Measurements from ENCODE around the gene AIP. TPM values are rescaled to one million over a fixed set of nuclear protein-coding genes. Genes with fewer than 3 reads are reported as not detected.

The AIP gene
- total and polyA plus RNA-seq, 9 of the 15 experiments (the other 6 are each of a cell fraction or from before 2014, with no cell fraction given), result 5.2 to 92.5 (median 52.7) TPM

DNA sequence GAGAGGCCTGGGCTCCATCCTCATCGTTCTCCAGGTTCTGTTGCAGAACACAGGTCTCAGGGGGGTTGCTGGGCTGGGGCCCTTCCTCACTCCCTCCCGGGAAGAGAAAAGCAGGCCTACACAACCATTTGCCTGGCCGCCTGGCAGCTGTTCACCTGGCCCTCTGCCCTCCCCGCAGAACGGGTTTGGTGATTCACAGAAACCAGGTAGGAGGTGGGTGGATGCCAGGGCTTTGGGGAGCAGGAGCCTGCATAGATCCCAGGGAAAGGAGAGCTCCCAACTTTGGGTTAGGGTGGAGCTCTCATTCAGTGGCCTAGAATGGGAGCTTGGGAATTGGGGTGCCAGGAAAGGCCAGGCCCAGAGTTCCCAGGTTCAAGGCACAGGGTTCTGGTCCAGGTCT is 14.8 kb upstream of the AIP start:
- peaks cover 12% of the 10 kb centered on the region for H3K79me2 ChIP-seq (ENCODE audit: control insufficient read depth, insufficient read depth, low read length)
- no peaks in the 10 kb centered on the region for H3K9me3 ChIP-seq (replicated peaks; ENCODE audit: control insufficient read depth, insufficient read depth, low read depth, low read length)
- H4K20me1 ChIP-seq (replicated peaks; ENCODE audit: control insufficient read depth, insufficient read depth, low read length), result no peaks in the 10 kb centered on the region
- no peak overlapping the region; the same call in 2 of the 3 replicates for H3K27ac ChIP-seq (ENCODE audit: extremely low read depth, low read depth, low read length)
- no peak for DNase-seq (ENCODE audit: extremely low read depth in 1 of 4, low spot score in 3 of 4)
- TF ChIP-seq, protein P1, sequence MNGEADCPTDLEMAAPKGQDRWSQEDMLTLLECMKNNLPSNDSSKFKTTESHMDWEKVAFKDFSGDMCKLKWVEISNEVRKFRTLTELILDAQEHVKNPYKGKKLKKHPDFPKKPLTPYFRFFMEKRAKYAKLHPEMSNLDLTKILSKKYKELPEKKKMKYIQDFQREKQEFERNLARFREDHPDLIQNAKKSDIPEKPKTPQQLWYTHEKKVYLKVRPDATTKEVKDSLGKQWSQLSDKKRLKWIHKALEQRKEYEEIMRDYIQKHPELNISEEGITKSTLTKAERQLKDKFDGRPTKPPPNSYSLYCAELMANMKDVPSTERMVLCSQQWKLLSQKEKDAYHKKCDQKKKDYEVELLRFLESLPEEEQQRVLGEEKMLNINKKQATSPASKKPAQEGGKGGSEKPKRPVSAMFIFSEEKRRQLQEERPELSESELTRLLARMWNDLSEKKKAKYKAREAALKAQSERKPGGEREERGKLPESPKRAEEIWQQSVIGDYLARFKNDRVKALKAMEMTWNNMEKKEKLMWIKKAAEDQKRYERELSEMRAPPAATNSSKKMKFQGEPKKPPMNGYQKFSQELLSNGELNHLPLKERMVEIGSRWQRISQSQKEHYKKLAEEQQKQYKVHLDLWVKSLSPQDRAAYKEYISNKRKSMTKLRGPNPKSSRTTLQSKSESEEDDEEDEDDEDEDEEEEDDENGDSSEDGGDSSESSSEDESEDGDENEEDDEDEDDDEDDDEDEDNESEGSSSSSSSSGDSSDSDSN (IDR thresholded peaks at IDR 0.05; ENCODE audit: borderline replicate concordance in 1 of 2, low read depth in 2 of 2, low read length in 2 of 2), result no peak
- TF ChIP-seq POLR2B (IDR thresholded peaks at IDR 0.05; ENCODE audit: low read depth, partially characterized antibody) (no peak), TEAD4 (IDR thresholded peaks at IDR 0.05; ENCODE audit: low read length) (no peak), TEAD4 (CRISPR knock-in tag; IDR thresholded peaks at IDR 0.05; ENCODE audit: borderline replicate concordance) (no peak), CEBPZ (IDR thresholded peaks at IDR 0.05; ENCODE audit: borderline replicate concordance, low read depth, low read length) (no peak)
- TF ChIP-seq, protein P2, sequence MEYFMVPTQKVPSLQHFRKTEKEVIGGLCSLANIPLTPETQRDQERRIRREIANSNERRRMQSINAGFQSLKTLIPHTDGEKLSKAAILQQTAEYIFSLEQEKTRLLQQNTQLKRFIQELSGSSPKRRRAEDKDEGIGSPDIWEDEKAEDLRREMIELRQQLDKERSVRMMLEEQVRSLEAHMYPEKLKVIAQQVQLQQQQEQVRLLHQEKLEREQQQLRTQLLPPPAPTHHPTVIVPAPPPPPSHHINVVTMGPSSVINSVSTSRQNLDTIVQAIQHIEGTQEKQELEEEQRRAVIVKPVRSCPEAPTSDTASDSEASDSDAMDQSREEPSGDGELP (CRISPR knock-in tag; IDR thresholded peaks at IDR 0.05; ENCODE audit: borderline replicate concordance), result peak; percentile 36; the same call in 1 of the 2 replicates
- no peaks in the 10 kb centered on the region for H3K9me1 ChIP-seq (ENCODE audit: control insufficient read depth, insufficient read depth, low read length)
- H2AFZ ChIP-seq (ENCODE audit: low read depth, low read length), result no peak overlapping the region
- H3K4me1 ChIP-seq (replicated peaks in 1 of 2; ENCODE audit: control insufficient read depth in 2 of 2, insufficient read depth in 2 of 2, low read length in 2 of 2), result peaks cover 19 to 51% of the 10 kb centered on the region in 2 experiments; a peak in 4 of 5 replicates
- H3K27me3 ChIP-seq (ENCODE audit: control insufficient read depth in 2 of 2, insufficient read depth in 2 of 2, low read length in 2 of 2), result no peaks in the 10 kb centered on the region
- no peaks in the 10 kb centered on the region for H3K36me3 ChIP-seq (ENCODE audit: control insufficient read depth, insufficient read depth, low read length)
- in situ Hi-C loops (cut with MboI), result no loop called here
- no peak for ATAC-seq
- peak overlapping the region; percentile 76 for H3K4me3 ChIP-seq
- ChIA-PET CTCF (ENCODE audit: low intra/inter-chr PET ratio) (interaction anchor here (1.3 kb wide), 1 partner anchor 66 kb away, joined by 3 read pairs; no protein-coding TSS in a partner anchor), POLR2A (interaction anchor here (0.5 to 1.7 kb wide), 4 partner anchors 10 to 77 kb away, joined by 3 to 4 read pairs (median 3); partner anchors contain the start of gene AIP)
- TSS peak; percentile 26 for BruUV-seq (replicated peaks)
- H3K9ac ChIP-seq (ENCODE audit: insufficient read depth in 1 of 2, low read depth in 2 of 2, low read length in 2 of 2), result peak overlapping the region; percentile 73 to 90
- intact Hi-C loops (cut with micrococcal nuclease), result loop anchor here (5.0 kb wide), 1 partner anchor 46 kb away; no protein-coding TSS in a partner anchor
- WGBS (ENCODE audit: insufficient coverage, low coverage, missing lambda C conversion rate), result 62% methylated on average over 5 of the region's 5 CpGs
- no peak for FAIRE-seq
- peak overlapping the region; percentile 83 for H3K4me2 ChIP-seq (ENCODE audit: insufficient read depth, low read length)

Measured in K562 (cell line).